Mesodermal cell (in vitro differentiated cells): Measurements from ENCODE around the gene APOL4.
"Not testable (repeated sequence)": the region's sequence is repeated elsewhere in the genome, so short reads cannot be mapped to it uniquely, and the experiment has no call there.

Source experiments
- H3K27ac ChIP-seq: 2 replicates; pipeline ENCODE4 v1.7.0; 2013; ENCODE audit warnings: mild to moderate bottlenecking, low read depth, low read length, moderate library complexity; ENCODE audit not compliant: severe bottlenecking
- H3K36me3 ChIP-seq: 2 replicates; pipeline ENCODE4 v1.7.1; 2013; ENCODE audit warnings: mild to moderate bottlenecking, low read length, moderate library complexity; ENCODE audit not compliant: control insufficient read depth, insufficient read depth
- H3K4me1 ChIP-seq: one replicate; pipeline ENCODE4 v1.7.1; 2013; ENCODE audit warnings: mild to moderate bottlenecking, low read length; ENCODE audit not compliant: insufficient read depth, control insufficient read depth, poor library complexity, severe bottlenecking
- H3K4me3 ChIP-seq: 2 replicates; pipeline ENCODE4 v1.7.0; 2013; ENCODE audit warnings: low read length, control low read depth, mild to moderate bottlenecking; ENCODE audit not compliant: insufficient read depth, poor library complexity, severe bottlenecking; ENCODE audit errors: extremely low read depth
- H3K9me3 ChIP-seq: 2 replicates; pipeline ENCODE4 v1.7.1; 2013; ENCODE audit warnings: mild to moderate bottlenecking, low read length, moderate library complexity; ENCODE audit not compliant: control insufficient read depth
- WGBS, 2 experiments: methylation state at CpG; one replicate each; pipeline ENCODE4 v1.1.5; 2013; ENCODE audit warnings: missing lambda C conversion rate in 2 of 2; ENCODE audit not compliant: insufficient coverage in 2 of 2; 5-methylcytosine and 5-hydroxymethylcytosine counted together

Gene APOL4

DNA sequence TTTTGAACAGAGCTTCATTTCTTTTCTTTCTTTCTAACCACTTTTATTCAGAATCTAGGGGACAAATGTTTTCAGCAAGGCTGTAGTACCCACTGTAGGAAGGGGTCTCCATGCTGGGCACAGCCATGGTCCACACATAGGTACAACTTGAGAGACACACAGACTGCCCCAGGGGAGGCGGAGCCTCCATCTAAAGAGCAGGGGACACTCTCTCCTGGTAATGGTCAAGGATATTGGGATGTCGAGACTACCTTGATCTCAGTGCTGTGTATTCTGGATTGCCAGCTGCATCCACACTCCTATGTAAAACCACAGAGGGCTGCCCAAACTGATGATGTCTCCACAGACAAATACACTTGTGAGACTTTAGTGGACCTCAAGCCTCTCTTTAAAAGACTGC lies 38.1 kb downstream of the APOL4 start:
- 84% methylated on average over 2 of the region's 2 CpGs; no CpG with 5 or more reads in 1 of the 2 experiments for WGBS, 2 experiments
- Histone ChIP-seq H3K27ac (no peak overlapping the region), H3K9me3 (no peaks in the 10 kb centered on the region), H3K4me3 (no peak overlapping the region), H3K36me3 (no peaks in the 10 kb centered on the region), H3K4me1 (no peaks in the 10 kb centered on the region)

DNA sequence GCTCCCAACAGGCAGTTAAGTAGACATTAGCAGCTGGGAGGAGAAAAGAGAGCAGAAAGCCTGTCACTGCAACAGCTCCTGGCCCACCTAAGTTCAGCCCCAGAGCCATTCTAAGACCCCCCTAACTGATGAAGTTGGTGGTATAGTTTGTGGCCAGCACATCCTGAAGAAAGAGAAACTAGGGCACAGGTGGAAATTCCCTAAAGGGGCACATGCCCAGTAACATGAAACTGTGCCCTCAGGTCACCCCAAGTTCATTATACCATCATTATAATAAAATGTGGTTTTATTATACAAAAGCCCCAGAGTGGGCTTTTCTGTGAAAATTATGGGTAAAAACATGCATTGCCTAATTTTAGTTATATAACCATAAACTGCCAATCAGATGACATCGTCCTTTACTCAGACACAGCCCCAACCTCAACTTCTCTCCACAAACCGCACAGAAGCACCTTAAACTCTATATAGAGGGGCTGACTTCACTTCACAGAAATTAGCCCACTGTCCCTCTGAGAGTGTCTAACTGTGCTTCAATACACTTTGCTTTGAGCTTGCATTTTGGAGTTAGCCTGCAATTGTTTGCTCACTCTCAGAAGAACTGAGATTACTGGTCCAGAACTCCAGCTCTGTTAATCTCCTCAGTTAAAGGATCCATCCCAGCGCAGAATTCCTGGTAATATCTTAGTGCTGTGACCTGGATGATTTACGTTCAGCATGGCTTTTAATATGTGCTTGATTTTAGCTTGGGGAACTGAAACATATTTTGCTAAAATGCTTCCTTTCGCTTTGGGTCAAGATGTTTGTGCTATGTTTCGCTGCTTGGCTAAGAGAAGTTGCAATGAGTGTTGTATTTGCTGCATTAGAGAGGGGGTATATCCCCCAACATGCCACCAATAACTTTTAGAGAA lies 39.2 kb downstream of the APOL4 start:
- WGBS, 2 experiments, result 94 to 100% methylated on average over 3 to 4 of the region's 6 CpGs
- no peak overlapping the region for H3K4me3 ChIP-seq
- H3K4me1 ChIP-seq, result no peaks in the 10 kb centered on the region

DNA sequence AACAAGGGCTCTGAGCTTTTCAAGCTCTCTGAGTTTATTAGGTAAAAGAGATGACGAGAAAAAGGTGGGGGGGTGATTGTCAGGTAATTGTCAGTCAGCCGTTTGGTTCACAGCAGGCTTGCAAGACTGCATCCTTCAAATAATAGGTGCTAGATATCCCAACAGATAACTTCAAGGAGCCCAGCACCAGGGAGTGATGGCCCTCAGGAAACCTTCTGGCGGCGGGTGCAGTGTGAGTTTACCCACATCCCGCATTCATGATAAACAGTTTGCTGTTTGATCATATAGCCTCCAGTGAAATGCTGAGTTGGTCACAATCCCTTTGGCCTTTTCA lies 39.8 kb downstream of the APOL4 start:
- not testable (repeated sequence) for H3K9me3 ChIP-seq, H3K4me3 ChIP-seq, H3K36me3 ChIP-seq, H3K4me1 ChIP-seq, H3K27ac ChIP-seq
- 42 to 46% methylated on average over 4 of the region's 5 CpGs for WGBS, 2 experiments

More for the DNA sequence above, 39.2 kb downstream of the APOL4 start:
- H3K9me3 ChIP-seq, result no peaks in the 10 kb centered on the region
- H3K27ac ChIP-seq, result no peak overlapping the region
- no peaks in the 10 kb centered on the region for H3K36me3 ChIP-seq

DNA sequence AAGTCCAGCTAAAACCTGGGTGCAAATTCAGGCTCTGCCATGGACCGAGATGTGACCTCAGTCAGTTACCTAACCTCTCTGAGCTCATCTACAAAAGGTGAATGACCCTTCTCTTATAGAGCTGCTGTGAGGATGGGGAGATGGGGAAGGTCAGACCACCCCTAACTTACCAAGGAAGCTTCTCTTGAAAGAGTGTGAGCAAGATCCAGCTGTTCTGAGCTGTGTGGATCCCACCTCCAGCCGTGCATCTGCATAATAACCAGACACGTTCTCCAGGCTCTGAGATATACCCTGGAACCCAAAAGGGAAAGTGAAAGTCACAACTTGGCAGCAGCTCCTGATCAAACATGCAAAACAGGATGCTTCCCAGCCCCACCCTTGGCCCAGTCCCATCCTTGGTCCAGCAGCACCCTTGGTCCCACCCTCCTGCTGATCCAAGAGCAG lies 41.1 kb downstream of the APOL4 start, which contains the start of gene APOL3:
Gene APOL3 (minus strand): TSS at position 257 of the 444 bp plus-strand sequence. CDS start 11,700 bp downstream, outside the sequence.
- H3K36me3 ChIP-seq, result no peaks in the 10 kb centered on the region
- H3K27ac ChIP-seq, result no peak within 1 kb of the TSS
- 93 to 100% methylated on average over 2 of the region's 3 CpGs for WGBS, 2 experiments
- no peak within 1 kb of the TSS for H3K4me3 ChIP-seq
- no peaks in the 10 kb centered on the region for H3K9me3 ChIP-seq
- H3K4me1 ChIP-seq, result peaks cover 12% of the 10 kb centered on the region

DNA sequence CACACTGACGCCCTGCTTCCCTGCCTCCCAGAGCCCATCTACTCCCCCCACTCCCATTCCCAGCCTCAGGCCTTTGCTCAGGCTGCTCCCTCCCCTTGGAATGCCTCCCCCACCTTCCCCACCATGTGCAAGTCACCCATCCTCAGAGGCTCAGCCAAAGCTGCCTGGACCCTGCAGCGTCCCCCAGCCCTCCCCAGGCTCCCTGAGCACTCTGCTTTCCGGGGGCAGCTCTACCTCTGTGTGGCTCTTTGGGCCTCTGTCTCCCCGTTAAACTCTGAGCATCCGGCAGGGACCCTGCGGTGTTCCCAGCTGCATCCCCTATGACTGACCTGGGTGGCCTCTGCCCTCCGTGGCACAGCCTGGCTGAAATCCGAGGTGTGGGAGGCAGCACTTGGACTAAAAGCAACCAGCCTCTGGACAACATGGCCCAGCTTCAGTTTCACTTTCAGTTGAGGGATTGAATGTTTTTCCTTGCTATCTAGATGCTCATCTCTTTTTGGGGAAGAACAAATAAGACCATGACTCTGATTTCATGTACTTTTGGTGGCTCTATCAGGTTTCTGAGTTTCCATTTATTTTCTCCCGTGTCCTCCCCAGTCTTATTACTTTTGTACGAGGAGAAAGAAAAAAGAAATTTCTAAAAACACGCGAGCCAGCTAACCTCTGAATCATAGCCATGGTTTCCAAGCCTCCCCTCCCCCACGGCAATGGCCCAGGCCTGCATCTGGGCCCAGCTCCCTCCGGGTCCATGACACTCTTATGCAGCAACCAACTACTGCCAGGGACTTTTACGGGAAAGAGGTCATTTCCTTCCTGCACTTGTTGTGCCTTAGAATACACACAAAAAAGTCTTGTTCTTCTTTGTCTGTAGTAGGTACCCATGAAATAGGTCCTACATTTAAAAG lies 44.8 kb downstream of the APOL4 start:
- no peak overlapping the region for H3K4me3 ChIP-seq
- 51 to 55% methylated on average over 10 to 12 of the region's 15 CpGs for WGBS, 2 experiments
- no peaks in the 10 kb centered on the region for H3K9me3 ChIP-seq
- no peaks in the 10 kb centered on the region for H3K36me3 ChIP-seq
- peak overlapping the region; percentile 90 for H3K27ac ChIP-seq
- H3K4me1 ChIP-seq, result peaks cover 12% of the 10 kb centered on the region

DNA sequence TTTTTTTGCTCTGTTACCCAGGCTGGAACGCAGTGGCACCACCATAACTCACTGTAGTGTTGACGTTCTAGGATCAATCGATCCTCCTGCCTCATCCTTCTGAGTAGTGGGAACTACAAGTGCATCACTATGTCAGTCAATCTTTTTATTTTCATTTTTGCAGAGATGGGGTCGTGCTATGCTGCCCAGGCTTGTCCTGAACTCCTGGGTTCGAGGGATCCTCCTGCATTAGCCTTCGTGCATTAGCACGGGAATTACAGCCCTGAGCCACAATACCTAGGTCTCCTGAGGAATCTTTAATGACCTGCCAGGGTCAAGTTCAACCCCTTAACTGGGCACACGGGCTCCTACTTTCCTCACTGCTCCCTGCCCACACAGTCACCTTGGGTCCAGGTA lies 45.5 kb downstream of the APOL4 start:
- 90 to 93% methylated on average over 5 to 8 of the region's 8 CpGs for WGBS, 2 experiments
- H3K4me1 ChIP-seq, result peaks cover 12% of the 10 kb centered on the region
- H3K36me3 ChIP-seq, result no peaks in the 10 kb centered on the region
- H3K27ac ChIP-seq, result peak overlapping the region; percentile 90
- no peak overlapping the region for H3K4me3 ChIP-seq
- no peaks in the 10 kb centered on the region for H3K9me3 ChIP-seq

DNA sequence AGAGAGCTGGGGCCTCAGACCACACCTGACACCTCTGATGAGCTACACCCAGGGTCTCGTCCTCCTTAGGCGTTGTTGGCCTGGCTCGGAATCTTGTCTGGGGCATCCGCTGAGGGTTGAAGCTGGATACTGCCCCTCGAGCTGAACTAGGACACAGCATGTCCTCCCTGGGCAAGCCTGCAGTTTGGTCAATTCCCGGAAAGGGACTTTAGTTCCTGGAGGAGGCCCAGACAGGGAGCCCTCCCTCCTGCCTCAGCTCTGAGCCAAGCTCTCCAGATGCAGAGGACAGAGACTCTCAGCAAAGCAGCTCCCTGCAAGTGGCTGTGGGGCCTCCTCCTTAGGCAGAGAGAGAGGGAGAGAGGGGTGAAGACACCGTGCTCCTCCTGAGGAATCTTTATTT lies 45.9 kb downstream of the APOL4 start:
- H3K4me3 ChIP-seq, result no peak overlapping the region
- no peaks in the 10 kb centered on the region for H3K36me3 ChIP-seq
- no peak overlapping the region for H3K27ac ChIP-seq
- WGBS, 2 experiments, result 90 to 92% methylated on average over 4 to 6 of the region's 7 CpGs
- no peaks in the 10 kb centered on the region for H3K9me3 ChIP-seq
- H3K4me1 ChIP-seq, result peaks cover 12% of the 10 kb centered on the region

DNA sequence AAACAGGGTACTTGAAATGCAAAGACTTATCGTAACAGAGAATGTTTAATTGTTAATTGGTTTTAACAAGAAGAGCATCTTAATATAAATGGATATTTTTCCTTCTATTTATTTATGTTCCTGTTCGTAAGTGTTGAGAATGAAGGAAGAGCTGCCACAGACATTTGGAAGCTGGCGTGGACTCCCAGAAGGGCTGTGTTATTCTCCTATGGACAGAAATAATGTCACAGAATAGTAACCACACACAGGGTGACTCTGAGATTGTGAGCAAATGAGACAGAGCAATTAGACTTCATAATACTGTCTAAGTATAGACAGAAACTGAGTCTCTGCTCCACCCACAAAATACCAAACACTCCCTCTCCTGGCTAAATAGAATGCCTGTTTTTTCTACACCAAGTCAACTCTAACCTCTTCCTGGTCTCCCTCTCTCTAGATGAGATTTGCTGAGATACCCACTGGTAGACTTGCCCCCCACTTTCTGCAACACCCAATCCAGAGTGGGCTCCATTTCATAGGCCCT lies 47.1 kb downstream of the APOL4 start:
- H3K27ac ChIP-seq, result no peak overlapping the region
- H3K4me1 ChIP-seq, result peaks cover 12% of the 10 kb centered on the region
- H3K4me3 ChIP-seq, result no peak overlapping the region
- no CpG with 5 or more reads among the region's 3 CpGs for WGBS, 2 experiments
- no peaks in the 10 kb centered on the region for H3K36me3 ChIP-seq
- H3K9me3 ChIP-seq, result no peaks in the 10 kb centered on the region

DNA sequence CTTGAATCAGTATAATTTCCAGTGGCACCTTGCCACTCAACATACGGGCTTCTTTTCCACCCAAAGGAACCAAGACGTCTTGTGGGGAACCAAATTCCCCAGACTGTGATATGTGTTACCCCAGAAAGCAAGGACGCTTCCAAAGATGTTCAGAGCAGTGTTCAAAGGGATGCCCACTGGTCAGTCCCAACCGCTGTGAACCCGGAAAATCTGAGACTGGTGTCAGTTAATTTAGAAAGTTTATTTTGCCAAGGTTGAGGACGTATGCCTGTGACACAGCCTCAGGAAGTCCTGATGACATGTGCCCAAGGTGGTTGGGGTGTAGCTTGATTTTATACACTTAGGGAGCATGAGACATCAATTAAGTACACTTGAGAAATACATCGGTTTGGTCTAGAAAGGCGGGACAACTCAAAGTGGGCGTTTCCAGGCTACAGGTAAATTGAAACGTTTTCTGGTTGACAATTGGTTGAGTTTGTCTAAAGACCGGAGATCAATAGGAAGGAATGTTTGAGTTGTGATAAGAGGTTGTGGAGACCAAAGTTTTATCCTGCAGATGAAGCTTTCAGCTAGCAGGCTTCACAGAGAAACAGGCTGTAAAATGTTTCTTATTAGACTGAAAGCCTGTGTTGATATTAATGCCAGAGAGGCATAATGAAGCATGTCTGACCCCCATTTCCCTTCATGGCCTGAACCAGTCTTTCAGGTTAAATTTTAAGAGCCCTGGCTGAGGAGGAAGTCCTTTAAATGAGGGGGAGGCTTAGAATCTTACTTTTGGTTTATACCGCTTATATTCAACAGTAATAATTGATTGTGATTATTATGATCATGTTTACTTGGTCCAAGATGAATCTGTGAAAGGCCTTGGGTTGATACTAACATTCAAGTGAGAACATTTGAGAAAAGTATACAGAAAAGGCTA lies 47.8 kb downstream of the APOL4 start:
- no peak overlapping the region for H3K27ac ChIP-seq
- 85 to 93% methylated on average over 9 to 11 of the region's 12 CpGs for WGBS, 2 experiments
- no peaks in the 10 kb centered on the region for H3K36me3 ChIP-seq
- H3K4me1 ChIP-seq, result peaks cover 12% of the 10 kb centered on the region
- H3K9me3 ChIP-seq, result no peaks in the 10 kb centered on the region
- H3K4me3 ChIP-seq, result no peak overlapping the region

DNA sequence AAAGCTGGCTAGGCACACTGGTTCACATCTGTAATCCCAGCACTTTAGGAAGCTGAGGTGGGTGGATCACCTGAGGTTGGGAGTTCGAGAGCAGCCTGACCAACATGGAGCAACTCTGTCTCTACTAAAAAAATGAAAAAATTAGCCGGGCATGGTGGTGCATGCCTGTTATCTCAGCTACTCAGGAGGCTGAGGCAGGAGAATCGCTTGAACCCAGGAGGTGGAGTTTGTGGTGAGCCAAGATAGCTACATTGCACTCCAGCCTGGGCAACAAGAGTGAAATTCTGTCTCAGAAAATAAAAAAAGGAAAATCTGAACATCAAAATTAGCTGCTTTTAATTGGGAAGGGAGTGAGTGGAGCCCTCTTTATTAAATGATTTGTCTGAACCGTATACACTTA lies 48.8 kb downstream of the APOL4 start:
- WGBS, 2 experiments, result 69 to 84% methylated on average over 2 of the region's 4 CpGs

More for the DNA sequence above, 48.8 kb downstream of the APOL4 start:
- peaks cover 12% of the 10 kb centered on the region for H3K4me1 ChIP-seq
- not testable (repeated sequence) for H3K4me3 ChIP-seq, H3K27ac ChIP-seq, H3K9me3 ChIP-seq, H3K36me3 ChIP-seq
